Body of pancreas (tissue), 4 donors: Measurements from ENCODE around the gene IL21R.

Source experiments
- CTCF ChIP-seq, 7 experiments: fragments of 450-650 bp in 4 of 7; fragments of 200-600 bp in 3 of 7; sonication (generic) in 3 of 7; IDR thresholded peaks; one replicate each; pipeline ENCODE4 v1.5.1; 2016 to 2019; ENCODE audit warnings: antibody characterized with exemption in 7 of 7
- POLR2A ChIP-seq, 3 donors: fragments of 450-650 bp; IDR thresholded peaks; one replicate each; pipeline ENCODE4 v1.6.1; 2016; ENCODE audit warnings: antibody characterized with exemption in 3 of 3, mild to moderate bottlenecking in 2 of 3

GRCh38 chr16:27378871-27379481 lies 23.0 kb upstream of the IL21R start:
- no peak for TF ChIP-seq CTCF (IDR thresholded peaks at IDR 0.05)
- TF ChIP-seq POLR2A (IDR thresholded peaks at IDR 0.05) = no peak
